ENCODE measurements around the gene GANC.

DNA sequence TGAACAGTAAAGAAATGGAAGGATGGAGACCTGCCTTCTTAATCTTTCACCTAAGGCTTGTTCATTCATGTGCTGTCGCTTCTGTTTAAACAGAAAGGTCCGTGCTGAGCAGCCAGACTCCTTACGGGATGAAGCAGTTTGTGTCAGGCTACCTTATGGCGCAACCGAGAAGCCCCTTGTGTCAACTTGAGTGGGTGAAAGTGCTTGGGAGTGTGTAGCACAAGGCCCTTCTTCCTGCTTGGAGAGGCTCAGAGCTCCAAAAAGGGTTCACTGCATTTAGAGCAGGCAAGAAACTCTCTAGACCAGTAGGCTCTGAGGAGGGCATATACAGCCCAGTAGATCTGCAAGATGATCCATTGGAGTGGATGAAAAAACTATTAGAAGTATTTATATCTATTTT is 102.3 kb downstream of the GANC start:
- TF ChIP-seq, protein P1, sequence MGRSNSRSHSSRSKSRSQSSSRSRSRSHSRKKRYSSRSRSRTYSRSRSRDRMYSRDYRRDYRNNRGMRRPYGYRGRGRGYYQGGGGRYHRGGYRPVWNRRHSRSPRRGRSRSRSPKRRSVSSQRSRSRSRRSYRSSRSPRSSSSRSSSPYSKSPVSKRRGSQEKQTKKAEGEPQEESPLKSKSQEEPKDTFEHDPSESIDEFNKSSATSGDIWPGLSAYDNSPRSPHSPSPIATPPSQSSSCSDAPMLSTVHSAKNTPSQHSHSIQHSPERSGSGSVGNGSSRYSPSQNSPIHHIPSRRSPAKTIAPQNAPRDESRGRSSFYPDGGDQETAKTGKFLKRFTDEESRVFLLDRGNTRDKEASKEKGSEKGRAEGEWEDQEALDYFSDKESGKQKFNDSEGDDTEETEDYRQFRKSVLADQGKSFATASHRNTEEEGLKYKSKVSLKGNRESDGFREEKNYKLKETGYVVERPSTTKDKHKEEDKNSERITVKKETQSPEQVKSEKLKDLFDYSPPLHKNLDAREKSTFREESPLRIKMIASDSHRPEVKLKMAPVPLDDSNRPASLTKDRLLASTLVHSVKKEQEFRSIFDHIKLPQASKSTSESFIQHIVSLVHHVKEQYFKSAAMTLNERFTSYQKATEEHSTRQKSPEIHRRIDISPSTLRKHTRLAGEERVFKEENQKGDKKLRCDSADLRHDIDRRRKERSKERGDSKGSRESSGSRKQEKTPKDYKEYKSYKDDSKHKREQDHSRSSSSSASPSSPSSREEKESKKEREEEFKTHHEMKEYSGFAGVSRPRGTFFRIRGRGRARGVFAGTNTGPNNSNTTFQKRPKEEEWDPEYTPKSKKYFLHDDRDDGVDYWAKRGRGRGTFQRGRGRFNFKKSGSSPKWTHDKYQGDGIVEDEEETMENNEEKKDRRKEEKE (IDR thresholded peaks at IDR 0.05; ENCODE audit: borderline replicate concordance in 1 of 2, control insufficient read depth in 1 of 2, low read depth in 2 of 2, low read length in 1 of 2): no peak
- TF ChIP-seq, protein P2, sequence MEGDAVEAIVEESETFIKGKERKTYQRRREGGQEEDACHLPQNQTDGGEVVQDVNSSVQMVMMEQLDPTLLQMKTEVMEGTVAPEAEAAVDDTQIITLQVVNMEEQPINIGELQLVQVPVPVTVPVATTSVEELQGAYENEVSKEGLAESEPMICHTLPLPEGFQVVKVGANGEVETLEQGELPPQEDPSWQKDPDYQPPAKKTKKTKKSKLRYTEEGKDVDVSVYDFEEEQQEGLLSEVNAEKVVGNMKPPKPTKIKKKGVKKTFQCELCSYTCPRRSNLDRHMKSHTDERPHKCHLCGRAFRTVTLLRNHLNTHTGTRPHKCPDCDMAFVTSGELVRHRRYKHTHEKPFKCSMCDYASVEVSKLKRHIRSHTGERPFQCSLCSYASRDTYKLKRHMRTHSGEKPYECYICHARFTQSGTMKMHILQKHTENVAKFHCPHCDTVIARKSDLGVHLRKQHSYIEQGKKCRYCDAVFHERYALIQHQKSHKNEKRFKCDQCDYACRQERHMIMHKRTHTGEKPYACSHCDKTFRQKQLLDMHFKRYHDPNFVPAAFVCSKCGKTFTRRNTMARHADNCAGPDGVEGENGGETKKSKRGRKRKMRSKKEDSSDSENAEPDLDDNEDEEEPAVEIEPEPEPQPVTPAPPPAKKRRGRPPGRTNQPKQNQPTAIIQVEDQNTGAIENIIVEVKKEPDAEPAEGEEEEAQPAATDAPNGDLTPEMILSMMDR (IDR thresholded peaks at IDR 0.05 in 2 of 3, conservative IDR thresholded peaks at IDR 0.05 in 1 of 3; ENCODE audit: insufficient read depth in 2 of 3, low read depth in 1 of 3, low read length in 3 of 3): no peak
